Astrocyte (in vitro differentiated cells and primary cell): ENCODE measurements around the gene SNRNP70. TPM values are rescaled to one million over a fixed set of nuclear protein-coding genes. Genes with fewer than 3 reads are reported as not detected.

ENCODE experiments used
- DNase-seq: peaks from one replicate; pipeline ENCODE4 v3.0.0-alpha.2; 2010; ENCODE audit warnings: low read depth
- FAIRE-seq: peaks from 2 replicates; lab custom pipeline; 2011; peaks lifted over from hg19 to GRCh38; lab: Jason Lieb, UNC
- H2AFZ ChIP-seq: 2 replicates; pipeline ENCODE4 v1.6.0; 2012; ENCODE audit warnings: low read depth, low read length, inconsistent platforms
- H3K27ac ChIP-seq: 2 replicates; pipeline ENCODE4 v1.5.1; 2011; ENCODE audit warnings: low read depth, low read length, inconsistent platforms
- H3K27me3 ChIP-seq: 2 replicates; pipeline ENCODE4 v1.6.0; 2011; ENCODE audit warnings: low read length, inconsistent platforms; ENCODE audit not compliant: insufficient read depth
- H3K36me3 ChIP-seq: 2 replicates; pipeline ENCODE4 v1.5.1; 2011; ENCODE audit warnings: low read length, inconsistent platforms; ENCODE audit not compliant: insufficient read depth
- H3K4me1 ChIP-seq: 2 replicates; pipeline ENCODE4 v1.5.1; 2011; ENCODE audit warnings: low read length, inconsistent platforms; ENCODE audit not compliant: insufficient read depth
- H3K4me2 ChIP-seq: 2 replicates; pipeline ENCODE4 v1.6.0; 2012; ENCODE audit warnings: low read length, inconsistent platforms
- H3K4me3 ChIP-seq: 2 replicates; pipeline ENCODE4 v1.5.1; 2011; ENCODE audit warnings: low read depth, mild to moderate bottlenecking, low read length, inconsistent platforms; ENCODE audit not compliant: insufficient read depth
- H3K79me2 ChIP-seq: 2 replicates; pipeline ENCODE4 v1.6.0; 2012; ENCODE audit warnings: mild to moderate bottlenecking, low read length, inconsistent platforms; ENCODE audit not compliant: insufficient read depth
- H3K9ac ChIP-seq: 2 replicates; pipeline ENCODE4 v1.6.0; 2012; ENCODE audit warnings: mild to moderate bottlenecking, low read length, inconsistent platforms
- H3K9me3 ChIP-seq: 2 replicates; pipeline ENCODE4 v1.5.1; 2012; ENCODE audit warnings: low read depth, mild to moderate bottlenecking, low read length, inconsistent platforms; ENCODE audit not compliant: insufficient read depth
- H4K20me1 ChIP-seq: 2 replicates; pipeline ENCODE4 v1.6.0; 2012; ENCODE audit warnings: low read length, inconsistent platforms; ENCODE audit not compliant: insufficient read depth
- H3K27ac Mint-ChIP-seq: one replicate; pipeline ENCODE4 v1.8.0; 2021; ENCODE audit warnings: mild to moderate bottlenecking, mixed read lengths; ENCODE audit not compliant: unreplicated experiment
- H3K27me3 Mint-ChIP-seq: one replicate; pipeline ENCODE4 v1.8.0; 2021; ENCODE audit warnings: low read depth, mixed read lengths; ENCODE audit not compliant: unreplicated experiment
- H3K36me3 Mint-ChIP-seq: one replicate; pipeline ENCODE4 v1.8.0; 2021; ENCODE audit warnings: low read depth, mixed read lengths; ENCODE audit not compliant: unreplicated experiment
- H3K4me1 Mint-ChIP-seq: one replicate; pipeline ENCODE4 v1.8.0; 2021; ENCODE audit warnings: low read depth, mixed read lengths; ENCODE audit not compliant: unreplicated experiment
- H3K4me3 Mint-ChIP-seq: one replicate; pipeline ENCODE4 v1.8.0; 2021; ENCODE audit warnings: mild to moderate bottlenecking, moderate library complexity, mixed read lengths; ENCODE audit not compliant: unreplicated experiment
- H3K9me3 Mint-ChIP-seq: one replicate; pipeline ENCODE4 v1.8.0; 2021; ENCODE audit warnings: mild to moderate bottlenecking, mixed read lengths; ENCODE audit not compliant: unreplicated experiment
- EZH2 ChIP-seq: IDR thresholded peaks from 2 replicates; pipeline ENCODE4 v1.6.1; 2012; ENCODE audit warnings: mild to moderate bottlenecking, low read length, inconsistent platforms; ENCODE audit not compliant: insufficient read depth
- total RNA-seq: library from RNA; stranded (reverse); gene quantifications from 2 replicates; pipeline ENCODE4 v1.2.1, GENCODE V29; 2021
- TF ChIP-seq, protein P1 (sequence below): IDR thresholded peaks from 2 replicates; pipeline ENCODE4 v1.5.1; 2011; ENCODE audit warnings: low read depth, mild to moderate bottlenecking, inconsistent platforms, low read length, moderate library complexity; ENCODE audit not compliant: insufficient read depth

Gene SNRNP70
- total RNA-seq, 1 donor from 2014 or later, result 177 TPM

DNA sequence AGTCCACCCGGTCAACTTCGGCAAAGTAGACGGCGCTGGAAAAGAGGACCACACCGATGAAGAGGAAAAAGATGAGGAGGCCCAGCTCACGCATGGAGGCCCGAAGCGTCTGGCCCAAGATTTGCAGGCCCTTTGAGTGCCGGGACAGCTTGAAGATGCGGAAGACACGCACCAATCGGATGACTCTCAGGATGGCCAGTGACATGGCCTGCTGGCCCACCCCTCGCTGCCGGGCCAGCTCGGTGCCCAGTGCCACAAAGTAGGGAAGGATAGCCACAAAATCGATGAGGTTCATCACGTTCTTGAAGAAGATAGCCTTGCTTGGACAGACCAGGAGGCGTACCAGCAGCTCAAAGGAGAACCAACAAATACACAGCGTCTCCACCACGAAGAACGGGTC, 14.8 kb upstream of the SNRNP70 start:
- FAIRE-seq, result no peak
- peaks cover 27% of the 10 kb centered on the region for H3K36me3 Mint-ChIP-seq
- H3K36me3 ChIP-seq, result no peaks in the 10 kb centered on the region
- H2AFZ ChIP-seq, result no peak overlapping the region
- no peak for DNase-seq
- no peak overlapping the region for H3K4me3 Mint-ChIP-seq
- H3K27me3 ChIP-seq, result peaks cover 2% of the 10 kb centered on the region
- H3K79me2 ChIP-seq, result no peaks in the 10 kb centered on the region
- H3K4me1 Mint-ChIP-seq, result peaks cover 10% of the 10 kb centered on the region
- no peak overlapping the region for H3K9ac ChIP-seq
- H3K4me2 ChIP-seq, result no peak overlapping the region
- peaks cover 17% of the 10 kb centered on the region for H4K20me1 ChIP-seq
- peaks cover 25% of the 10 kb centered on the region for H3K9me3 Mint-ChIP-seq
- H3K4me3 ChIP-seq, result no peak overlapping the region
- peaks cover 8% of the 10 kb centered on the region for H3K9me3 ChIP-seq
- TF ChIP-seq, protein P1, sequence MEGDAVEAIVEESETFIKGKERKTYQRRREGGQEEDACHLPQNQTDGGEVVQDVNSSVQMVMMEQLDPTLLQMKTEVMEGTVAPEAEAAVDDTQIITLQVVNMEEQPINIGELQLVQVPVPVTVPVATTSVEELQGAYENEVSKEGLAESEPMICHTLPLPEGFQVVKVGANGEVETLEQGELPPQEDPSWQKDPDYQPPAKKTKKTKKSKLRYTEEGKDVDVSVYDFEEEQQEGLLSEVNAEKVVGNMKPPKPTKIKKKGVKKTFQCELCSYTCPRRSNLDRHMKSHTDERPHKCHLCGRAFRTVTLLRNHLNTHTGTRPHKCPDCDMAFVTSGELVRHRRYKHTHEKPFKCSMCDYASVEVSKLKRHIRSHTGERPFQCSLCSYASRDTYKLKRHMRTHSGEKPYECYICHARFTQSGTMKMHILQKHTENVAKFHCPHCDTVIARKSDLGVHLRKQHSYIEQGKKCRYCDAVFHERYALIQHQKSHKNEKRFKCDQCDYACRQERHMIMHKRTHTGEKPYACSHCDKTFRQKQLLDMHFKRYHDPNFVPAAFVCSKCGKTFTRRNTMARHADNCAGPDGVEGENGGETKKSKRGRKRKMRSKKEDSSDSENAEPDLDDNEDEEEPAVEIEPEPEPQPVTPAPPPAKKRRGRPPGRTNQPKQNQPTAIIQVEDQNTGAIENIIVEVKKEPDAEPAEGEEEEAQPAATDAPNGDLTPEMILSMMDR, result no peak
- TF ChIP-seq EZH2, result no peak
- peak overlapping the region; percentile 63 for H3K27ac Mint-ChIP-seq
- no peak overlapping the region for H3K27ac ChIP-seq
- peaks cover 11% of the 10 kb centered on the region for H3K4me1 ChIP-seq
- H3K27me3 Mint-ChIP-seq, result peaks cover 17% of the 10 kb centered on the region

GRCh38 chr19:49071860-49072547, 13.2 kb upstream of the SNRNP70 start:
- TF ChIP-seq, protein P1, result no peak
- TF ChIP-seq EZH2, result peak; percentile 71
- DNase-seq (no peak), FAIRE-seq (no peak)
- Histone ChIP-seq H3K9me3 (peaks cover 8% of the 10 kb centered on the region), H3K4me1 (peaks cover 9% of the 10 kb centered on the region), H3K79me2 (no peaks in the 10 kb centered on the region), H3K36me3 (no peaks in the 10 kb centered on the region), H3K9ac (no peak overlapping the region), H3K4me2 (peak overlapping the region; percentile 50), H3K27me3 (peaks cover 2% of the 10 kb centered on the region), H3K27ac (no peak overlapping the region), H4K20me1 (peaks cover 5% of the 10 kb centered on the region), H2AFZ (peak overlapping the region; percentile 52), H3K4me3 (no peak overlapping the region)
- H3K27me3 Mint-ChIP-seq, result peaks cover 17% of the 10 kb centered on the region
- H3K4me3 Mint-ChIP-seq, result no peak overlapping the region
- peaks cover 1% of the 10 kb centered on the region for H3K4me1 Mint-ChIP-seq
- H3K27ac Mint-ChIP-seq, result no peak overlapping the region
- H3K36me3 Mint-ChIP-seq, result peaks cover 27% of the 10 kb centered on the region
- H3K9me3 Mint-ChIP-seq, result peaks cover 26% of the 10 kb centered on the region
